ENCODE measurements around the gene DZANK1. TPM values are rescaled to one million over a fixed set of nuclear protein-coding genes. Genes with fewer than 3 reads are reported as not detected.
"Not testable (repeated sequence)": the region's sequence is repeated elsewhere in the genome, so short reads cannot be mapped to it uniquely, and the experiment has no call there.

DZANK1 gene
- total and polyA plus RNA-seq, 2 donors (not counting 3 experiments of a cell fraction or from before 2014, with no cell fraction given) = 1.1 to 1.8 TPM

GRCh38 chr20:18400460-18400859, 66.4 kb downstream of the DZANK1 start:
- POLR2A ChIA-PET = no interaction called here
- Histone ChIP-seq H3K4me3 (replicated peaks in 1 of 3; ENCODE audit: insufficient read depth in 1 of 3, low read depth in 1 of 3, low read length in 3 of 3) (no peak overlapping the region), H3K9me3 (replicated peaks; ENCODE audit: control insufficient read depth, insufficient read depth, low read length) (no peaks in the 10 kb centered on the region), H3K27ac (ENCODE audit: insufficient read depth, low read depth, low read length) (no peak overlapping the region), H3K4me2 (ENCODE audit: insufficient read depth, low read length) (no peak overlapping the region), H4K20me1 (replicated peaks; ENCODE audit: control insufficient read depth, extremely low read depth, insufficient read depth, low read length) (no peaks in the 10 kb centered on the region), H3K36me3 (ENCODE audit: control insufficient read depth in 2 of 2, extremely low read depth in 1 of 2, insufficient read depth in 2 of 2, low read length in 2 of 2) (no peaks in the 10 kb centered on the region), H3K9ac (replicated peaks; ENCODE audit: extremely low read depth, insufficient read depth, low read length) (no peak overlapping the region), H3K4me1 (ENCODE audit: control insufficient read depth, extremely low read depth, insufficient read depth, low read length) (no peaks in the 10 kb centered on the region), H3K9me1 (replicated peaks; ENCODE audit: control insufficient read depth, extremely low read depth, insufficient read depth, low read length) (no peaks in the 10 kb centered on the region), H3K27me3 (ENCODE audit: control insufficient read depth in 2 of 2, insufficient read depth in 2 of 2, low read length in 2 of 2) (no peaks in the 10 kb centered on the region), H3K79me2 (ENCODE audit: control insufficient read depth, insufficient read depth, low read length) (no peaks in the 10 kb centered on the region), H2AFZ (ENCODE audit: low read depth, low read length) (no peak overlapping the region)
- intact Hi-C loops (cut with micrococcal nuclease) = no loop called here
- TF ChIP-seq GATA2 (IDR thresholded peaks at IDR 0.05; ENCODE audit: insufficient read depth, insufficient read length, low read depth, low read length) (no peak), JUN (IDR thresholded peaks at IDR 0.05; ENCODE audit: borderline replicate concordance, insufficient read depth, insufficient read length, low read depth) (no peak), MYC (IDR thresholded peaks at IDR 0.05; ENCODE audit: low read depth, low read length) (no peak), CTCF (IDR thresholded peaks at IDR 0.05; ENCODE audit: extremely low read depth in 1 of 2, insufficient read depth in 1 of 2, low read depth in 1 of 2, low read length in 2 of 2) (no peak), POLR2A (IDR thresholded peaks at IDR 0.05; ENCODE audit: low read depth, low read length) (no peak), FOS (IDR thresholded peaks at IDR 0.05; ENCODE audit: borderline replicate concordance, insufficient read depth, low read length) (no peak), POLR2AphosphoS5 (IDR thresholded peaks at IDR 0.05; ENCODE audit: insufficient read depth, low read depth, low read length) (no peak), EZH2 (IDR thresholded peaks at IDR 0.05; ENCODE audit: borderline replicate concordance, low read depth, low read length, severe bottlenecking) (no peak), MAX (IDR thresholded peaks at IDR 0.05; ENCODE audit: insufficient read depth, insufficient read length) (no peak)
- CTCF ChIA-PET = interaction anchor here (0.6 kb wide), 1 partner anchor 10 kb away, joined by 3 read pairs; no protein-coding TSS in a partner anchor
- dilution Hi-C loops (cut with MboI; ENCODE audit: extremely low pct_ligation_motif_present, low sequenced_read_pairs) = no loop called here
- FAIRE-seq = no peak
- BruUV-seq (replicated peaks) = no TSS peak
- no peak for DNase-seq (ENCODE audit: low read depth, low spot score)

- H3K9me3 ChIP-seq (replicated peaks; ENCODE audit: control insufficient read depth, insufficient read depth, low read length); H3K27ac ChIP-seq (ENCODE audit: insufficient read depth, low read depth, low read length); H3K36me3 ChIP-seq (ENCODE audit: control insufficient read depth in 2 of 2, extremely low read depth in 1 of 2, insufficient read depth in 2 of 2, low read length in 2 of 2); CTCF ChIA-PET; H3K4me2 ChIP-seq (ENCODE audit: insufficient read depth, low read length); FAIRE-seq; H3K4me3 ChIP-seq (replicated peaks in 1 of 3; ENCODE audit: insufficient read depth in 1 of 3, low read depth in 1 of 3, low read length in 3 of 3); dilution Hi-C loops (cut with MboI; ENCODE audit: extremely low pct_ligation_motif_present, low sequenced_read_pairs); BruUV-seq (replicated peaks); DNase-seq (ENCODE audit: low read depth, low spot score); H4K20me1 ChIP-seq (replicated peaks; ENCODE audit: control insufficient read depth, extremely low read depth, insufficient read depth, low read length); H3K4me1 ChIP-seq (ENCODE audit: control insufficient read depth, extremely low read depth, insufficient read depth, low read length); H3K79me2 ChIP-seq (ENCODE audit: control insufficient read depth, insufficient read depth, low read length); H3K9me1 ChIP-seq (replicated peaks; ENCODE audit: control insufficient read depth, extremely low read depth, insufficient read depth, low read length); H3K27me3 ChIP-seq (ENCODE audit: control insufficient read depth in 2 of 2, insufficient read depth in 2 of 2, low read length in 2 of 2); H3K9ac ChIP-seq (replicated peaks; ENCODE audit: extremely low read depth, insufficient read depth, low read length); H2AFZ ChIP-seq (ENCODE audit: low read depth, low read length); intact Hi-C loops (cut with micrococcal nuclease): not testable (repeated sequence)
- POLR2A ChIA-PET = interaction anchor here (0.7 kb wide), 1 partner anchor 10 kb away, joined by 3 read pairs; no protein-coding TSS in a partner anchor
Observed at GRCh38 chr20:18398713-18399112, 68.1 kb downstream of the DZANK1 start.
